DND-41 (cell line): ENCODE results near the gene NTNG2.

Experiments used
- CTCF ChIP-seq: IDR thresholded peaks from 2 replicates; pipeline ENCODE4 v1.5.1; 2012; ENCODE audit warnings: borderline replicate concordance, low read length, moderate library complexity, mild to moderate bottlenecking; ENCODE audit not compliant: poor library complexity, severe bottlenecking; ENCODE audit errors: extremely low read depth
- EZH2 ChIP-seq: IDR thresholded peaks from 3 replicates; pipeline ENCODE4 v1.6.1; 2012; ENCODE audit warnings: borderline replicate concordance, low read depth, mild to moderate bottlenecking, moderate library complexity, low read length, inconsistent platforms; ENCODE audit not compliant: severe bottlenecking

- TF ChIP-seq CTCF (no peak), EZH2 (no peak)
Observed at GRCh38 chr9:132194508-132194907, 32.6 kb downstream of the NTNG2 start.
